ENCODE data around the gene CACNA2D3.

CACNA2D3 gene

DNA sequence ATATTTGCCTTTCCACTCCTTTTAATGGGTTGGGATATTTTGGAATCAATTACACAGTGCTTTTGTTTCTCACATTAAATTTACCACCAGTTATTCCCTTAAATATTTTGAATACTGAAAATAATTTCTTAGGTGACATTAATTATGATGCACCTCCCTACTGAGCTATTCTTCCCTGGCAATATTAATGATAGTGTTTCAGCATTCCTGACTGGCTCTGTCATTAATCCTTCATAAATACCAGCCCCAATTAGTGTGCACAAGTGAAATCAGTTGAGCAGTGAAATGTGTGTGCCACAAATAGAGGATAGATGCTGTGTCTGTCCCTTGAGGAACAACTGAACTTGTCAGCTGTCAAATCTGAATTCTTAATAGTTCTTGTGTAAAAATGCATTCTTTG is 304.0 kb downstream of the CACNA2D3 start:
- Histone ChIP-seq H3K4me3 (ENCODE audit: extremely low read depth, insufficient read depth, low read length, poor library complexity, severe bottlenecking) (no peak overlapping the region), H3K4me1 (ENCODE audit: control insufficient read depth, insufficient read depth, low read length, poor library complexity, severe bottlenecking) (no peaks in the 10 kb centered on the region), H3K36me3 (ENCODE audit: control insufficient read depth, insufficient read depth, low read length) (no peaks in the 10 kb centered on the region), H3K27ac (ENCODE audit: low read depth, low read length, severe bottlenecking) (no peak overlapping the region), H3K9me3 (ENCODE audit: control insufficient read depth, low read length) (no peaks in the 10 kb centered on the region)

DNA sequence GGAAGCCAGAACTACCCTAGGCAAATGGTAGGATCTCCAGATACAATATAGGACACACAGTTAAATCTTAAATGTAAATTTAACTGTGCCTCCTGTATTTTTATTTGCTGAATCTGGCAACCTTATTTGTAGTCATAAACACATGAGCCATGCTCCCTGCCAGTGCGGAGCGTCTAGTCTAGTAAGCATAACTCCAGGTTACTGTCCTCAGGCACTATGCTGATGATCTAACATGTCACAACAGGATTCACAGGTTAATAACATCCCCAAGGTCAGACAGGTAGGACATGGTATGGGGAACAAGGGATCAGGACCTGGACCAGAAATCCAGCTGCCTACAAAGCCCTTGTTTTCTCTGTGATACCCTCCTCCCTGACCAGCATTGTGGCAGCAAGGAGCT is 305.1 kb downstream of the CACNA2D3 start:
- no peak overlapping the region for H3K4me3 ChIP-seq (ENCODE audit: extremely low read depth, insufficient read depth, low read length, poor library complexity, severe bottlenecking)
- no peaks in the 10 kb centered on the region for H3K4me1 ChIP-seq (ENCODE audit: control insufficient read depth, insufficient read depth, low read length, poor library complexity, severe bottlenecking)
- H3K9me3 ChIP-seq (ENCODE audit: control insufficient read depth, low read length) = no peaks in the 10 kb centered on the region
- WGBS, 2 experiments (ENCODE audit: insufficient coverage in 2 of 2) = 90 to 100% methylated on average over 2 of the region's 2 CpGs
- H3K36me3 ChIP-seq (ENCODE audit: control insufficient read depth, insufficient read depth, low read length) = no peaks in the 10 kb centered on the region
- H3K27ac ChIP-seq (ENCODE audit: low read depth, low read length, severe bottlenecking) = no peak overlapping the region

DNA sequence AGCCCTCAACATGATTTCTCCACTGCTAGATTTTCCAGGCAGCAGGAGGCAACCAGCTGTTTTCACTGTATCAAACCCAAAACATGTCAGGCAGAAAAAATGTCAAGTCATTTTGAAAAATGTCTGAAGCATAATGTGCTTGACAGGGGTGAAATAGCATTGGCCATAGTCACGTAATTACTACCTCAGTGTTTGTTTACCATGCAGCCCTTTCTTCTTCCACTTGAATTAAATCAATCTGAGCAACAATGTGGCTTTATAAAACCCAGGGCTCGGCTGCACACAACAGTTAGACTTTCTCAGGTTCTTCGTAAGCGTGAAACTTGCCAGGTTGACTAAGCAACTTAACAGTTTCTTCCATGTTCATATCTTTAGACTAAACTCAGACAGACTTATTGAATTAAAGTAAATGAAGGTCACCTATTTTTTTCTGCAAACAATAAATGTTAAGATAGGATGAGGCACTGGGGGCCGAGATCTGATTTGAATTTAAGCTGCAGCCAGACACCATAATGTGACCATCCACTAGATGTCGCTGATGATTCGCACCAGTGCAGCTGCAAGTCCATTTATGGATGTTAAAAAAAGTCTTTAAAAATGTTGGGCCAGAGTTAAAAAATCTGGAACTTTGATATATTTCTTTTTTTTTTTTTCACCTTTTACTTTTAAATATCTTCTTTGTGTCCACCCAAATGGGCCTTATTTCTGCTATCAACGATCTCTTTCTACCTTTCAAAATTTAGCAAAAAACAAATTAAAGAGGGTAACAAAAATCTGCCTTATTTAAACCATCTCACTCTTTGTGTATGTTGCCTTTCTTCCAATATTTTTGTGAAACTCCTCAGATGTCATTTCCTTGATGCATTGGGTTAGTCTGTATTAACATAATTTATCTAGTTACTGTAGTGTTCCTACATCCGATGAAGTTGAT is 305.9 kb downstream of the CACNA2D3 start:
- H3K4me1 ChIP-seq (ENCODE audit: control insufficient read depth, insufficient read depth, low read length, poor library complexity, severe bottlenecking) = no peaks in the 10 kb centered on the region
- H3K4me3 ChIP-seq (ENCODE audit: extremely low read depth, insufficient read depth, low read length, poor library complexity, severe bottlenecking) = no peak overlapping the region
- H3K9me3 ChIP-seq (ENCODE audit: control insufficient read depth, low read length) = no peaks in the 10 kb centered on the region
- no peaks in the 10 kb centered on the region for H3K36me3 ChIP-seq (ENCODE audit: control insufficient read depth, insufficient read depth, low read length)
- H3K27ac ChIP-seq (ENCODE audit: low read depth, low read length, severe bottlenecking) = no peak overlapping the region
- WGBS, 2 experiments (ENCODE audit: insufficient coverage in 2 of 2) = 25 to 45% methylated on average over 4 of the region's 9 CpGs

DNA sequence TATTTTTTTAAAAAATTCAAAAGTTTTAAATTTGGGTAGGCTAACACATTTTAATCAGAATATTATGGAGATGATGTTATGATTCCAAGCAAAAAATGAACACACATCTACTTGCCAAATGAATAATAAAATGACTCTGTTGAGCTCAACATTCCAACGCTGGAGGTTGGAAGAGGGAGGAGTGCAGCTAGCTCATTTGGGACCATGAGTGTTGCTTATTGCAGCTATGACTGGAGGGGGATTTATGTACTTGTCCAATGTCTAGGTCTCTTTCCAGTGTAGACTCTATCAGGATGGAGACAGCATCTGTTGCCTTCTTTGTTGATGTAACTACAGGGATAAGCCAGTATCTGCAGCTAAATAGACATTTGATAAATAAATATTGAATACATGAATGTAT is 310.6 kb downstream of the CACNA2D3 start:
- Histone ChIP-seq H3K27ac (ENCODE audit: low read depth, low read length, severe bottlenecking) (no peak overlapping the region), H3K4me3 (ENCODE audit: extremely low read depth, insufficient read depth, low read length, poor library complexity, severe bottlenecking) (no peak overlapping the region), H3K36me3 (ENCODE audit: control insufficient read depth, insufficient read depth, low read length) (no peaks in the 10 kb centered on the region), H3K4me1 (ENCODE audit: control insufficient read depth, insufficient read depth, low read length, poor library complexity, severe bottlenecking) (no peaks in the 10 kb centered on the region), H3K9me3 (ENCODE audit: control insufficient read depth, low read length) (no peaks in the 10 kb centered on the region)
- 100% methylated on average over 1 of the region's 1 CpG; no CpG with 5 or more reads in 1 of the 2 experiments for WGBS, 2 experiments (ENCODE audit: insufficient coverage in 2 of 2)

DNA sequence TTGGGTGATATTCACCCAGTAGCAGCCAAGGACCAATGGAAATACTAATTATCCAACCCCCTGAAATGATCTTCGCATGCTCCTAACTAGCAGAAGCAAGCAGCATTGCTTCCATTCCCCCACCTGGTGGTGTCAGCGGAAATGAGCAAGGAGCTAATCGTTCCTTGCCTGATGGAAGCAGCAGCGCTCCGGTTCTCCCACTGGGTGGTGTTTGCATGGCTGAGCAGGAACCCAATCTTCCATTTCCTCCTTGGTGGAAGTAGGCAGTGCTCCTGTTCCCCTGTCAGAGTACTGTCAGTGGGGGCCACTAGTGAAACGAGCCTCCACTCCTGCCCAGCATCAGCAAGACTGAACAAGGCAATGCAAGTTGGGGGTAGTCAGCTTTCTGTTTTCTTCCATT is 311.5 kb downstream of the CACNA2D3 start:
- Histone ChIP-seq H3K27ac (ENCODE audit: low read depth, low read length, severe bottlenecking) (no peak overlapping the region), H3K9me3 (ENCODE audit: control insufficient read depth, low read length) (no peaks in the 10 kb centered on the region), H3K4me1 (ENCODE audit: control insufficient read depth, insufficient read depth, low read length, poor library complexity, severe bottlenecking) (no peaks in the 10 kb centered on the region), H3K36me3 (ENCODE audit: control insufficient read depth, insufficient read depth, low read length) (no peaks in the 10 kb centered on the region), H3K4me3 (ENCODE audit: extremely low read depth, insufficient read depth, low read length, poor library complexity, severe bottlenecking) (no peak overlapping the region)
- 9 to 75% methylated on average over 1 to 4 of the region's 6 CpGs for WGBS, 2 experiments (ENCODE audit: insufficient coverage in 2 of 2)

DNA sequence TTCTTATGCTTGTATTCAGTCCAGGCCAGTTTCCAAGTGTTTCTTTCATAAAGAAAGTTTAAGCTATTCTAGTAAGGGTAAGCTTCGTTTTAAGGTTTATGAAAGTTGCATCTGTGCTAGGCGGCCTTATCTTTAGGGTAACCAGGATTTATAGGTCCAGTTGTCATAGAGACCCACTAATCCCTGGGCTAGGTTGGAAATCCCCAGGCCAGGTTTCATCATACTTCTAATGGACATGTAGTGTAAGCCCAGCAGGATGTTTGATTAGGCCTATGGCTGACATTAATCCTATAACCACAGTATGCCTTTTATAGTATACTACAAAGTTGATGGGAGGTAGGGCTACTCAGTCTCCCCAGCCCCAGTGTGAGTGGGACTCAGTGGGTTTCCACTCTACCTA is 312.4 kb downstream of the CACNA2D3 start:
- Histone ChIP-seq H3K4me3 (ENCODE audit: extremely low read depth, insufficient read depth, low read length, poor library complexity, severe bottlenecking) (no peak overlapping the region), H3K27ac (ENCODE audit: low read depth, low read length, severe bottlenecking) (no peak overlapping the region), H3K4me1 (ENCODE audit: control insufficient read depth, insufficient read depth, low read length, poor library complexity, severe bottlenecking) (no peaks in the 10 kb centered on the region), H3K36me3 (ENCODE audit: control insufficient read depth, insufficient read depth, low read length) (no peaks in the 10 kb centered on the region), H3K9me3 (ENCODE audit: control insufficient read depth, low read length) (no peaks in the 10 kb centered on the region)
- WGBS, 2 experiments (ENCODE audit: insufficient coverage in 2 of 2) = 92 to 100% methylated on average over 2 of the region's 2 CpGs

DNA sequence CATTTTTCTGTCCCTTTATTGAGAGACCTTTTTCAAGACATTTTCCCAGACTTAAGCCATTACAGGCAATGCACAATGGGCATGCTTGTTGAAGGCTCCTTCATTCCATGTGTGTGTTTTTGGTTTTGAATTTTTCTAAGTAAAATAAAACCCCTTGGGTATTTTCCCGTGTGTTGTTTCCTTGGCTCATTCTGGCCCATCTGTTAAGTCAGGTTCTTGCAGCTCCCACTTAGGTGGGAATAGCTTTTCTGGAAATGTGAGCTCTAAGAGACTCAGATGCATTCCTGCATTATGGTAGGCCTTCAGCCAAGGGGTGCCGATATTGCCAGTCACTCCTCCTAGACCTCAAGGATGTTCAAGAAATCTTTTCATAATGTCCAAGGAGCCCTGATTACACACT is 314.9 kb downstream of the CACNA2D3 start:
- Histone ChIP-seq H3K27ac (ENCODE audit: low read depth, low read length, severe bottlenecking) (no peak overlapping the region), H3K36me3 (ENCODE audit: control insufficient read depth, insufficient read depth, low read length) (no peaks in the 10 kb centered on the region), H3K9me3 (ENCODE audit: control insufficient read depth, low read length) (no peaks in the 10 kb centered on the region), H3K4me1 (ENCODE audit: control insufficient read depth, insufficient read depth, low read length, poor library complexity, severe bottlenecking) (no peaks in the 10 kb centered on the region), H3K4me3 (ENCODE audit: extremely low read depth, insufficient read depth, low read length, poor library complexity, severe bottlenecking) (no peak overlapping the region)
- WGBS, 2 experiments (ENCODE audit: insufficient coverage in 2 of 2) = 71 to 88% methylated on average over 1 to 2 of the region's 2 CpGs

DNA sequence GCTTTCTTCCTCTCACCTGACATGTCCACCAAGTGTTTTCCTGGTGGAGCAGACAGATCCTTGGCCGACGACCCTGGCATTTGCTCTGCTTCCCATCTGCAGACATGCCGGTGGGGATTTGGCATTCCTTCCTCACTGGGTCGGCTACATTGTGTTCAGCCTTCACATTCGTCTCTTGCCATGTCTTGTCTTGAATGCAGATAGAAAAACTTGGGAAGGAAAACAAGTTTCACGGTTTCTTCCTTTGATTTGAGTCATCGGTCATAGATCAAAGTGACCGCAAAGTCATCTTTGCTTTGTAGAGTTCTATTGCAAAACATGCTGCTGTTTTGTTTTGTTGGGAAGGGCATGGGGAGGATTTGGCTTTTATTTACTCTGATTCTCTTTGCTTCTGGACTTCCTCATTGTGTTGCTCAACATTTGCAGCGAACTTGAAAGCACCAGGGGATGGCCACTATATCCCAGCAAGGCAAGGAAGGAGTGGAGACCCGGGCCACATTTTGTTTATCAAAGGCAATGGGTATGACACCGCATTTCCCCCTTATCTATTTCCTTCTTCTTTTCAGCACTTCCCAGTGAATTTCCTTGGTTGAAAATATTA is 321.3 kb downstream of the CACNA2D3 start:
- WGBS, 2 experiments (ENCODE audit: insufficient coverage in 2 of 2) = 84 to 87% methylated on average over 11 of the region's 11 CpGs
- Histone ChIP-seq H3K36me3 (ENCODE audit: control insufficient read depth, insufficient read depth, low read length) (no peaks in the 10 kb centered on the region), H3K4me3 (ENCODE audit: extremely low read depth, insufficient read depth, low read length, poor library complexity, severe bottlenecking) (no peak overlapping the region), H3K4me1 (ENCODE audit: control insufficient read depth, insufficient read depth, low read length, poor library complexity, severe bottlenecking) (no peaks in the 10 kb centered on the region), H3K9me3 (ENCODE audit: control insufficient read depth, low read length) (no peaks in the 10 kb centered on the region), H3K27ac (ENCODE audit: low read depth, low read length, severe bottlenecking) (no peak overlapping the region)

DNA sequence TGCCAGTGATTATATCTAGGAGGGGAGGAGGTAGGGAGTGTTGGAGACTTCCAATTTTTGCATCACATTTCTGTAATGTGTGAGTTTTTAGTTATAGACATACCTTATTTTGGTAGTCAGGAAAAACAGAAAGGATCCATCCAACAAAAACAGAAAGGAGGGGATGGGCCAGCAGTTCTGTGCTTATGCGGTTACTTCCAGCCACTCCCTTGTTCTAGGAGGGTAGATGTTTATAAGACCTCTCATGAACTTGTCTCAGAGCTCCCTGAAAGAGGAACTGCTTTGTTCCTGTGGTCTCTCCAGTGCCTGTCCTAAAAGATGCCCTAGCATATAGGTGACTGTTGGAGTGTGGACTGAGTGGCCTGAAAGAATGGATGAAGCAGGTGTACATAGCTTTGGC is 323.3 kb downstream of the CACNA2D3 start:
- Histone ChIP-seq H3K4me3 (ENCODE audit: extremely low read depth, insufficient read depth, low read length, poor library complexity, severe bottlenecking) (no peak overlapping the region), H3K9me3 (ENCODE audit: control insufficient read depth, low read length) (no peaks in the 10 kb centered on the region), H3K36me3 (ENCODE audit: control insufficient read depth, insufficient read depth, low read length) (no peaks in the 10 kb centered on the region), H3K27ac (ENCODE audit: low read depth, low read length, severe bottlenecking) (no peak overlapping the region), H3K4me1 (ENCODE audit: control insufficient read depth, insufficient read depth, low read length, poor library complexity, severe bottlenecking) (no peaks in the 10 kb centered on the region)
- WGBS, 2 experiments (ENCODE audit: insufficient coverage in 2 of 2) = 100% methylated on average over 1 of the region's 1 CpG; no CpG with 5 or more reads in 1 of the 2 experiments

DNA sequence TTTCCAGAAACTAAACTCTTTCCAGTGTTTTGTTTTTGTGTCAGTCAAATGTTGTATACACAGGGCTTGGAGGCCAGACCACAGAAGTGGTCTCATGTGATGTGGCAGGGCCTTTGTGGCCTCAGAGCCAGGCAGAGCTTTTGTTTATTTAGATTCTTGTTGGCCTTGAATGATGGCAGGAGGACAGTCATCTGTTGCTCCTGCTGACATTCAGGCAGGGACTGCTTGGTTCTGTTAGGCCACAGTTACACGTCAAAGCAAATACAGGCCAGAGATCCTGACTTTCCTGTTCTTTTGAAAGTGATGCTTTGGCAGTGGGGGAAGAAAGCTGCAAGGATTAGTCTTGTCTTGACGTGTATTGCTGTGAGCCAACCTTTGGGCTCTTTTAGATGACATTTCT is 325.1 kb downstream of the CACNA2D3 start:
- Histone ChIP-seq H3K4me3 (ENCODE audit: extremely low read depth, insufficient read depth, low read length, poor library complexity, severe bottlenecking) (no peak overlapping the region), H3K4me1 (ENCODE audit: control insufficient read depth, insufficient read depth, low read length, poor library complexity, severe bottlenecking) (no peaks in the 10 kb centered on the region), H3K36me3 (ENCODE audit: control insufficient read depth, insufficient read depth, low read length) (no peaks in the 10 kb centered on the region), H3K27ac (ENCODE audit: low read depth, low read length, severe bottlenecking) (no peak overlapping the region), H3K9me3 (ENCODE audit: control insufficient read depth, low read length) (no peaks in the 10 kb centered on the region)
- WGBS, 2 experiments (ENCODE audit: insufficient coverage in 2 of 2) = 77 to 94% methylated on average over 2 of the region's 2 CpGs

DNA sequence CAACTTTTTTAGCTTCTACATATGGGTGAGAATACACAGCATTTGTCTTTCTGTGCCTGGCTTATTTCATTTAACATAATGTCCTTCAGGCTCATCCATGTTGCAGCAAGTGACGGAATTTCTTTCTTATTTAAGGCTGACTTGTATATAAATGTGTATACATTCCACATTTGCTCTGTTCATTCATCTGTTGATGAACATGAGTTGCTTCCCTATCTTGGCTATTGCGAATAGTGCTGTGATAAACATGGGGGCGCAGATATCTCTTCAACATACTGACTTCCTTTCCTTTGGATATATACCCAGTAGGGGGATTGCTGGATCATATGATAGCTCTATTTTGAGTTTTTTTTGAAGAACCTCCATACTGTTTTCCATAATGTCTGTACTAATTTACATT is 332.5 kb downstream of the CACNA2D3 start:
- no CpG with 5 or more reads among the region's 3 CpGs for WGBS, 2 experiments (ENCODE audit: insufficient coverage in 2 of 2)
- Histone ChIP-seq H3K27ac (ENCODE audit: low read depth, low read length, severe bottlenecking) (no peak overlapping the region), H3K36me3 (ENCODE audit: control insufficient read depth, insufficient read depth, low read length) (no peaks in the 10 kb centered on the region), H3K4me3 (ENCODE audit: extremely low read depth, insufficient read depth, low read length, poor library complexity, severe bottlenecking) (no peak overlapping the region), H3K9me3 (ENCODE audit: control insufficient read depth, low read length) (peaks cover 4% of the 10 kb centered on the region), H3K4me1 (ENCODE audit: control insufficient read depth, insufficient read depth, low read length, poor library complexity, severe bottlenecking) (no peaks in the 10 kb centered on the region)

Measured in mesodermal cell (in vitro differentiated cells).